HuH-7 (cell line): Measurements from ENCODE around the gene TRAF1.

ENCODE experiments used
- DNase-seq: peaks from one replicate; pipeline ENCODE4 v3.0.0; 2011; ENCODE audit warnings: low spot score

The TRAF1 gene

DNA sequence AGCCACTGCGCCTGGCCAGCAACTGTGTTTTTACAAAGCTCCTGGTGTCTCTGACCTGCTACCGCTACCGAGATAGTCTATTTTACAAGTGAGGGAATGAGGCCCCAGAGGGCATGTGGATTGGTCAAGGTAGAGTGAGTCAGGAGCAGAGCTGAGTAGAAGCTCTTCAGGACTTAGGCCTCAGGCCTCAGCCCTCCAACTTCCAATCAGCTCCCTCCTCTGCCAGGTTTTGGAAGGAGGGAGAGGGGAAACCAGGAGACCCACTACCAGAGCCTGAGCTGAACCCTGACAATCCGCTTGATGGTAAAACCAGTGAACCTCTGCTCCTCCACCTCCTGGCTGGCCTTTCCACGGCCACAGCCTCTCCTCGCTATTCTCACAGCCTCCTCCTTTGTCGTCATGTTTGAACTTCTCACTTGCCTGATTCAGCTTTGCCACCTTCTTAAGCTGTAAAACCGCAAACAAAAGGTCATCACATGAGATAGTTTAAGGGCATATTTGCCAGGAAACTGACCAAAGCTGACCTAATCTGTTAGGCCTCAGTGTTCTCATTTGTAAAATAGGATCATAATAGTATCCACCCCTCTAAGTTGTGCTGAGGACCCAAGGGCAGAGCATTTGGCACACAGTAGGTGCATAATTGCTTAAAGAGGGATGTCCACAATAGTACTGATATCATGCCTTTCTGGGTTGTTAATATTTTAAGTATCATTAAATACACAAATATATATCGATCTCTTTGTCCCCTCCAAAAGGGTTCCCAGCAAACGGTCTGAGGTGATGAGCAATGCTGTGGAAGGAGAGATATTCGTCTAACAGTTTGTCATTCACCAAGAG is 1.7 kb downstream of the TRAF1 start:
- DNase-seq, result no peak

DNA sequence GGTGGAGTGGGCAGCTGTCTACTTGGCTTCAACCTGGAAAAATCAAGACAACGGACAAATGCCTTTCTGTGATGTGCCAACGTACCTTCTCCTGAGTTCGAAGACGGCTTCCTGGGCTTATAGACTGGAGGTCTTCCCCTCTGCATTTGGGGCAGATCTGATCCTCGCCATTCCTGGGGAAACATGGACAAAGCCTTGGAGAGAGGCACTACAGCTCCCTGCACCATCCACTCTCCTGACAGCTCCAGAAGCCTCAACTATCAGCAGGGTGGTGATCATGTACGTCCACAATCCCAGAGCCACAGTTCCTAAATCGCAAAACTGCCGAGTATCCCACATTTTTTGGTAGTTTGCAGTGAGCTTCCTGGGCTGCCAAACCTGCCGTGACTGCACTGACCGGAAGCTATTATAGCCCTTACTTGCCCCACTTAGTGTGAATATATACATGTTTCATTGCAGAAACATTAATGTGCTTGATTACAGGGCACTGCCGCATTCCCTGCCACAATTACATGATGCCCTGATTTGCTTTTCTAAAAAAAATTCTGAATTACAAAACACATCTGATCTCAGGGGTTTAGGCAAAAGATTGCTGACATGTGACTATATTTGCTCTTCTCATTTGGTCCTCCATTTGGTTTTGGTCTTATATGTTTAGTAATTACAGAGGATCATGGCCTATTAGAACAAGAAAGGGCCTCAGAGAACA is 2.8 kb downstream of the TRAF1 start:
- no peak for DNase-seq

DNA sequence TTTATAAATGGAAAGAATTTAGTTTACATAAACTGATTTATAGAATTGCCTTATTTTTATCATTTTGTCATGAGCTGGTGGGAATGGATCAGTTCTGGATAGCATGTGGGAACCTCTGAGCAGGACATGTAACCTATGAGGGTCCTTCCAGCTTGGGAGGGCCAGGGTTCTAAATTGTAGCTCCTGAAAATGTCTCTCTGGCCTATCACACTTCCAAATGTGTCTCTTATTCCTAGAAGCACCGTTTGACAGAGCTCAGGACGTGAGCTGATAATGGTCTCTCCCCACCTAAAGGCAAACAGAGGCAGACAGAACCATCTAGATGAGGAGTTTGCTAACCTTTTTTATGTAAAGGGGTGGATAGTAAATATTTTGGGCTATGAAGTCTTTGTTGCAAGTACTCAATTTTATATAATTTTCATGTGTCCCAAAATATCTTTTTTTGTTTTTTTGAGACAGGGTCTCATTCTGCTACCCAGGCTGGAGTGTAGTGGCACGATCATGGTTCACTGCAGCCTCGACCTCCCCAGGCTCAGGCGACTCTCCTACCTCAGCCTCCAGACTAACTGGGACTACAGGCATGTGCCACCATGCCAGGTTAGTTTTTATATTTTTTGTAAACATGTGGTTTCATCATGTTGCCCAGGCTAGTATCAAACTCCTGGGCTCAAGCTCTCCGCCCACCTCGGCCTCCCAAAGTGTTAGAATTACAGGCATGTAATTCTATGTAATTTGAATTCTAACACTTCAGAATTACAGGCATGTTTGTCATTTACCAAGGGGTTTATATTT is 4.0 kb downstream of the TRAF1 start:
- DNase-seq, result no peak

DNA sequence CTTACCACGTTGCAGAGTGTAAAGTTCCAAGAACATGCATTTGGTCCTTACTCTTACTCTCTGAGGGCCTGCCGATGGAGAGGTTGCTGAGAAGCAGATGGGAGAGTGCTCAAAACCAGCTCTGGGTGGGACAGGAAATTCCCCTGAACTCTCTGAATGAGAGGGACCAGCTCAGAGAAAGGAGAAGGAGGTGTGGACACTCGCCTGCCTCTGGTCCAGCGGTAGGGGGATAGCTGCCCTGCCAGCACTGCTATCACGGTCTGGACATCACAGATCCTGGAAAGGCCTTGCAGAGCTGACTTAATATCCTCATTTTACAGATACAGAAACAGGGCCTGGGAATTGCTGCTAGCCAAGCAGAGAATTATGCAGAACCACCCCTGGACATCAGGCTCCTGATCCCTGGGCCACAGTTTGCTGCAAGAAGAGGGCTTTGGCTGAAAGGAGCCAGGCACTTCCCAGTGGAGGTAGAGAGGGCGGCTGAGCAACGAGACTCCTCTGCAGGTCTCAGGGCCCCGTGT is 4.9 kb downstream of the TRAF1 start:
- no peak for DNase-seq

DNA sequence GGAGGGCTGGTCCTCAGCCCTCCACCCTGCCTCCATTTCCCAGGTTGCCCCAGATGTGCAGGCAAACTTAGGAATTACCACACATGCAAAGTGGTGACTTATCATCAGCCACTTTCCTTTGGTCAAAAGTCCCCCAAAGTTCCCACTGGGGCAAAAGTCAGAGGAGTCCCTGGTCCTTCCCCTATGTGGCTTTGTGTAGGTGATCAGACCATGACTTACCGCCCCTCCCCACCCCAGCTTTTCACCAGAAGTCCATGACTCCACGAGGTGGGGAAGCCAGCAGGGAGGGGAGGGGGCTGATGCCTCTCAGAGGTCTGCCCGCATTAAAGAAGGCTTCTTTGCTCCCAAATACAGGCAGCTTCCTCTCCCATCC is 5.8 kb downstream of the TRAF1 start:
- no peak for DNase-seq

DNA sequence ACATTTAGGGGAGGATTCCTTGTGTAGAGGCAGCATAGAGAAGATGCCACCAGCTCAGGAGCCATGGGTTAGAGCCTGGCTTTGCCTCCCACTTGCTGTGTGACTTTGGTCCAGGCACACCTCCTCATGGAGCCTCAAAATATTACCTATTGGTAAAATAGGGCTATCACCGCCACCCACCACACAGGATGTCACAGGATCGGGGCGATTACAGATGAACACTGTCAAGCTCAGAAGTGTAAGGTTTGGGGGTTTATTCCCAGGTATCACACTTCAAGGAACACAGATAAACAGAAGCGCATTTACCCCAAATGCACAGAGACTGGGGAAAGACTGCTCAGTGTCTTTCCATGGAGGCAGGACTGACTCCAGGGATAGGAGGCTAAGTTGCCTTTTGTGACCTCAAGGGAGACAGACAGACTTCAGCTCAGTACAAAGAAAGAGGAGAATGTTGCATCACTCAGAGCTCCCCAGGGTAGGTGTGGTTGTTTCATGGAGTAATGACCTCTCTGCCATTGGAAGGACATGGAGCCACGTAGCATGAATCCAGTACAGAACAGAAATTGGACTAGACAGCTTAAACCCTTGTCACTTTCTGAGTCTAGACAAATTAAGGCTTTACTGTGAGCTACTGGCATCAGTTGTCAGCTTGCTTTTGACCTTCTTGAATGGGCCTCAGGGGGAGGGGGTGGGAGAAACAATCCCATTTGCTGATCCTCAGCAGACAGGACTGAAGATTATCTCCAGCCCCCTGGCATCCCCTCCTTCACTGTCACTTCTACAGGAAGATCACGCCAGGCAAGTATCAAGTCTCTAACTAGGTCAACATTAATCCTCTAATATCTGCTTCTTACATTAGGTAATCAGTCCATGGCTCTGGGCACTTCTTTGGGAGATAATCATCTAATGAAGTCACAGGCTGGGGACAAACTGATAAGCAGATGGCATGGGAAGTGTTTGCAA is 6.5 kb downstream of the TRAF1 start:
- DNase-seq, result no peak

DNA sequence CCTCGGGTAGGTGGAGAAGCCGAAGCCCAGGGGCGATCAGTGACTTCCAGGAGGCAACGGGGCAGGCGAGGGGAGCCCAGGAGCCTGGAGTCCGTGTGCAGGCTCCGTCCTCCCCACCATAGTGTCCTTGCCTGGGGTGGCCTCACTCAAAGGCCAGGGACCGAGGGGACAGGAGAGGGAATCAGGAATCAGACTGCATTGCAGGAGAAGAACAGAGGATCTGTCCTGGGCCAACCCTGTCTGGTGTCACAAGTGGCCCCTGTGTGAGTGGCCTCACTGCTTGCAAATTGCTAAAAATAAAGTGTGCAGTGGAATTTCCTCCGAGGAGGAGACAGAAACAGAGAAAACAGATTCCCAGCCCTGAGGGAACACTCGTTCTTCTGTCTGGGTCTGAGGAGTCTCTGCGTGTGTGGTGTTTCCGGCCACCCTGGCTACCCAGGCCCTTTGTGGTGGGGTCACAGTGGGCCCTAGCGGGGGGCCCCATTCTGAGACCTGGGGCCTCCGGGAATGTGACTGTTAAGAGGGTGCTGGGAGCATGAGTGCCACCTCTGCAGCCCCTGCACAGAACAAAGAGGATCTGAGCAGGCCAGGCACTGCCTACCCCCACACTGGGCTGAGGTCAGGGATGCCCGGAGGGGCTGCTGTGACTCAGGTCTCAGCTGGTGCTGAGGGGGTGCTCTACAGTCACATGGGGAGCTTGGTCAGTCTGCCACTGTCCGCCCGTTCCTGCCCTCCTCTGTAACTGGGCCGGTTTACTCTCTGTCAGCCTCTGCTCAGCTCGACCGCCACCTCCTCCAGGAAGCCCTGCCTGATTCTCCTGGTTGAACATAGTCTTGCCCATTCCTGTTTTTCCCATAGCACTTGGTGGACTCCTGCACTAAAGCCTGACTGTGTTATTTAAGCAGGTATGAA is 7.4 kb downstream of the TRAF1 start:
- DNase-seq, result no peak

DNA sequence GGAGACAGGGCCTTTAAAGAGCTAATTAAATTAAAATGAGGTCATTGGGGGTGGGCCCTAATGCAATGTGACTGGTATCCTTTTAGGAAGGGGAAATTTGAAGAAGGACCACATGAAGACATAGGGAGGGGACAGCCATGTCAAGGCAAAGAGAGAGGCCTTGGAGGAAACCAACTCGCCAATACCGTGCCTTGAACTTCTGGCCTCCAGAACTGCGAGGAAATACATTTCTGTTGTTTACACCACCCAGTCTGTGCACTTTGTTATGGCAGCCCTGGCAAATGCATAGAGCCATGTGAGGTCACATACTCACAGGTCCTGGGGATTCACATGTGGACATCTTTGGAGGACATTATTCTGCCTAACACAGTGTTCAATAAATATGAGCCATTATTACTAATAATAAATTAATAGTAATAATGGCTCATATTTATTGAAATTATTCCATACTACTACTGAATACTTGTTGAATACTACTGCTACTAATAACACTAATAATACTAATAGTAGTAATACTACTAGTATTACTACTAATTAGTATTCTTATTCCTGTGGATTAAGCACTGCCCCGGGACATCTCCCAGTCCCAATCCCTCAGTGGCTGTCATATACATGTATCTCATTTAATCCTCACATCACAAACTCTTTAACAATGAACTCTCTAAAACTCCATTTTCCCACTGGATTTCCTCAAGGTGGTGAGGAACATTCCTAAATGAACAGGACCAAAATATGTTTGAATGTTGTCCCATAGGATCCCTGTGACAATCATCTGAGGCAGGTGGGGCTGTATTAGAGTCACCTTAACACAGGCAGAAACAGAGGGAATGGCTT is 8.4 kb downstream of the TRAF1 start:
- DNase-seq, result no peak

DNA sequence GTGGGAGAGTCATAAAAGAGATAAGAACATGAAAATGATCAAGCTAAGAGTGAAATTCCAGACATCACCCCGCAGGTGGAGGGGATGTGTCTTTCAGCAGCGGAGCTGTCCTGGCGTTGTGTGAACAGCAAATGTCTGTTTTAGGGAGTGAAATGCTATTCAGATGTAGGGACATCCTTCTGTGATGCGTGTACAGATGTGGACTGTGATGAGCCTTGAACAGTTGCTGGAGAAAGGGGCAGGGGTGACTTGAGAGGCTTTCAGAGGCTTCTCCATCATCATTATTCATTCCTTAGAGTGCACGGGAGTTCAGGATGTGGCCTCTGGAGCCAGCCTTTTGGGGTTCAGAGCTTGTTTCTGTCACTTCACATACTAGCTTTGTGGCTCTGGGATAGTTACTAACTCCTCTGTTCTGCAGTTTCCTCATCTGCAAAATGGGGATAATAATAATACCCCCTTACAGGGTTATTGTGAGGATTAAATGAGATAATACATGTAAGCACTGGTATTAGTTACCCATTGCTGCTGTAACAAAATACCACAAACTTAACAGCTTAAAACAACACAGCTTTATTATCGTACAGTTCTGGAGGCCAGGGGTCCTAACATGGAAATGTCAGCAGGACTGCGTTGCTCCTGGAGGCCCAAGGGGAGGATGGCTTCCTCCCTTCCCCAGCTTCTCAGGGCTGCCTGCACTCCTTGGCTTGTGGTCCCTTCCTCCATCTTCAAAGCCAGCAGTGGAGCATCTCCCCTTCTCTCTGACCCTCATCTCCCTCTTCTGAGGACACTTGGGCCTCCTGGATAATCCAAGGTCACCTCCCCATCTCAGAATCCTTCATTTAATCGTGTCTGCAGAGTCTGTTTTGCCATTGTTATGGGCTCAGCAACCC is 9.4 kb downstream of the TRAF1 start:
- DNase-seq, result no peak

DNA sequence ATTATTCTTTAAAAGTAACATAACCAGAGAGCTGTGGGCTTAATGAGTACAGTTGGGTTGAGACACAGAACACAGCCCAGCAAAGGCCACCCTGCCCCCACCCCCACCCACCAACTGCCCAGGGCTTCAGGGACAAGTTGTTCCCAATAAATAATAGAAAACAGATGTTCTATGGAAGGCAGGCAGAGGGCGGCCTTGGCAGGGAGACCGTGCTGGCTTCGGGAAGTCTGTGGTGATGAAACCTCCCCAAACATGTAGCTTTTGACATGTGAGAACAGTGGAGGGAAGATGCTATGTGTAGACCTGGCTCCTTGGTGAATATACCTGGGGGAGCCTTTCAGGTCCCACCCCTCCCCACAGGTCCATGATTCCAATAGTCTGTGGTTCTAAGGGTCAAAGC is 10.0 kb downstream of the TRAF1 start:
- DNase-seq, result no peak

DNA sequence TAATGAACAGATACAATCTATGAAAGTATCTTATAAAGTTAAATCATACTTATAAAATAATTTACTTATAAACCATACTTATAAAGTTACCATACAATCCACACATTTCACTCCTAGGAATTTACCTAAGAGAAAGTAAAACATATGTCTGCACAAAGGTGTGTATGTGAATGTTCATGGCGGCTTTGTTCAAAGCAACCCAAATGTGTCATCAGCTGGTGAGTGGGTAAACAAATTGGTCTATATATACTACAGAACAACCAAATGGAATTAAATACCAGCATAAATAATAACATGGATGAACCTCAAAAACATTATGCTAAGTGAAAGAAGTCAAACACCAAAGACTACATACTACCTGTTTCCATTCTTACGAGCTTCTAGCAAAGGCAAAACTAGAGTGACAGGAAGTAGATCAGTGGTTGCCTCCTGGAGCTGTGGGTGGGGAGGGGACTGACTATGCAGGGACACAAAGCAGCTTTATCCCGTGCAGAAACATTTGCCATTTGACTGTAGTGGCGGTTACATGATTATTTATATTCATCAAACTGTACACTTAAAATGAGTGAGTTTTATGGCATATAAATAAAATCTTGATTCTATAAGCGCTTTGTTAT is 10.6 kb downstream of the TRAF1 start:
- DNase-seq, result no peak

DNA sequence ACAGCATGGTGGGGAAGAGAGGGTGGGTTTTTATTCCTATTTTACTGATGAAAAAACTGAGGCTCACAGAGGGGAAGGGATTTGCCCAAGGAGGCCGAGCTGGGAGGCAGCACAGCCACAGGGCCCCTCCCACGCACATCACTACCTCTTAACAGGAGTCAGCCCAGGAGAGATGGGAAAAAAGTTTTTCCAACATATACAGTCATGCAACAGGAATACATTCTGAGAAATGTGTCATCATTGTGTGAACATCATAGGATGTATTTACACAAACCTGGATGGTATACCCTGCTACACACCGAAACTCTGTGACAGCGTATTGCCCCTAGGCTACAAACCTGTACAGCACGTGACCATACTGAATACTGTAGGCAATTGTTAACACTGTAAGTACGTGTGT is 11.6 kb downstream of the TRAF1 start:
- no peak for DNase-seq

DNA sequence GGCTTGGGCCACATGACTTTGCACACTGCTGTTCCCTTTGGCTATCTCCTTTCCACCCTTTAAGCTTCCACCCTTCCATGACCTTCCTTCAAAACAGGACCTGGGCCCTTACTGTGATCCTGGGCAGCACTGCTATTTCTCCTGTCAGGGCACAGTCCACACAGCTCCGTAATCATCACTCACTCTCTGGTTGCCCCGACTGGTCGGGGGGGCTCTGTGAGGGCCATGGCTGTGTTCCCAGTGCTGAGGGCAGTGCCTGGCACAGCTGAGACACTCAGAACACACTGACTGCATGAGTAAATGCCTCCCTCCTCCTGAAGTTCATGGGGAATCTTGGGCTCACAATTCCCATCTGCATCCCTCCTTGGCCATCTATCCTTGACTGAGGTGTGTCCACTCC is 12.2 kb downstream of the TRAF1 start:
- DNase-seq, result no peak

DNA sequence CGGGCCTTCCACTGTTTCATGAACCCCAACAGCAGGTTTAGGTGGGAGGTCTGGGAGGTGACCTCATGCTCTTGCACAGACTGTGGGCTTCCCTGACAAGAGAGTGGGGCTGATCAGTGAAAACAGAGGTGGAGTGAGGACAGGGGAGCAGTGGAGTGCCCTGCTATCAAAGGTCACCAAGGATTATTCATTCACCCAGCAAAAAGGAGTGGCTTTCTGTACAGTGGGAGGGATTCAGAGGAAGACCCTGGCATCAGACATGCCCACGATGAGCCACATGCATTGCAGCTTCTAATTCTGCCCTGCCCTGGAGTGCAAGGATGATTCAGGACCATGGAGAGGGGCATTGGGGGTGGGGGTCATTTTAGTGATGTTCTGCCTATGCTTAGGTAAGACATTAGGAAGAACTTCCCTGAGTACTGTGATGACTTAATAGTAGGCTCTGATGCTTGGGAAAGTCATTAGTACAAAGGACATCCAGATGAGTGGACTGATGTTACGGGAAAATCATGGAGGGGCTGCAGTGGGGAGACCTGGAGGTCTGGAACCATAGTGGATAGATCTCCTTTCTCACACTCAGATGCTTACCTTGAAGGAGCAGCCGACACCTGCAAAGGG is 12.8 kb downstream of the TRAF1 start:
- DNase-seq, result no peak

DNA sequence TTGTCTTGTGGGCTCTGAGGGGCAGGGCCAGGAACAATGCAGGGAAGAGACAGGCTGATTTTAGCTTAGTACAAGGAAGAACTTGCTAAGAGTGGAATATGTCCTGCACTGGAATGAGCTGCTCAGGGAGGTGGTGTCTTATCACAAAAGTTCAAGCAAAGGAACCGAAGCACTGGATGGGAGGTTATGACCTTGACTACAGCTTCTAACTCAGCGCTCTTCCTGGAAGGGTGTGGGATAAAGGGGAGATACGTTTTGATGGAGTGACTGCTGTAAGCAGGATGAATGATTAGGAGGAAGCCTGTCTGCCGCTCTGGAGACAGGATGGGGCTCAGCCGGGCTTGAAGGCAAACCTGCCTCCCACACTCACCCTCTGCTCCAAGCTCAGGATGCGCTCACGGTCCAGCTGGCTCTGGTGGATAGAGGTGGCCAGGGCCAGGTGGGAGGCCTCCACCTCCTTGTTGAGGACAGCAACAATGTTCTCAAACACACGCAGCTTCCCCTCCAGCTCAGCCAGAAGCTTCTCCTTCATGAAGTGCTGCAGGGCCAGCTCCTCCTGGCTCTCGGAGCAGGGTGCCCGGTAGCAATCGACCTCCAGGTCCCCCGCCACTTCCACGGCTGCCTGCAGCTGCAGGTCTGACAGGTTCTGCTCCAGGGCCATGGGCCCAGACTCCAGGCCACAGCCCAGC is 13.5 kb downstream of the TRAF1 start:
- DNase-seq, result no peak

DNA sequence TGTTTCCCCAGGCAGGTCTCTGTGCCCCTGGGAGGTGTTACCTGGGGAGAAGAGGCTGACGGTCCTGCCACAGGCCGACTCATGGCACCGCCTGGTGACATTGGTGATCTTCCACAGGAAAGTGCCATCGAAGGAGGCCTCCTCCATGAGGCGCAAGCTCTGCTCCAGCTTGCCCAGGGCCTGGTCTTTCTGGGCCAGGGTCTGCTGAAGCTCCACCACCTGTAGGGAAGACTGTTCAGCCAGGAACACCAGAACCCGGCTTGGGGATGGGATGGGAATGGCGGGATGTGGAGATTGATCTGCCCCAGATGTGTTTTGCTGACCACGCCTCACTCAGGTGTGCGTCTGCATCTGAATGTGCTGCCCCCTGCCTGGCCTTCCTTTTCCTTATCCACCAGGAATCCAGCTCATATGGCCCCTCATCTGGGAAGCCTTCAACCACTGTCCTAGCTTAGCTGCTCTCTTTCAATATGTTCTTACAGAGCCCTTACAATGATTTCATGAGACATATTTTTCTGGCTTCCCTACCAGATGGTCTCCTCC is 15.2 kb downstream of the TRAF1 start:
- no peak for DNase-seq

DNA sequence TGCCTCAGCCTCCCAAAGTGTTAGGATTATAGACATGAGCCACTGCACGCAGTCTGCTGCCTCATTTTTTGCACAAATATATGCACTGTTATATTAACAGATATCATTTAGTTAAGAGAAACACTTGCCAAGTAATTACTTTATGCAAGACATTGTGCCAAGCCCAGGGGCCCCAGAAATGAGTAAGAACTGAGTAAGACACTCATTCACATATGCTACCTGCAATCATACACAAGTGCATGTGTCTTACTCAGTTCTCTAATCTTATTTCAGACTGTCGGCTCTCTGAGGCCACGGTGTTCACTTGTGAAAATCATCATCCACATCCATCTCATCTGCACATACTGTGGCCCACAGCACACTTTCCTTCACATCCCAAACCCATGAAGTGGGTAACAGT is 16.0 kb downstream of the TRAF1 start:
- no peak for DNase-seq
